Measurements from ENCODE around the gene TTLL9. TPM values are rescaled to one million over a fixed set of nuclear protein-coding genes. Genes with fewer than 3 reads are reported as not detected.

TTLL9 gene
- polyA plus RNA-seq, 1 experiment: 0.11 TPM

GRCh38 chr20:31868853-31869672 lies 1.4 kb upstream of the TTLL9 start:
- CTCF ChIA-PET: interaction anchor here (1.2 to 2.5 kb wide), 3 partner anchors 16 to 222 kb away, joined by 3 to 16 read pairs (median 4); no protein-coding TSS in a partner anchor
- Histone ChIP-seq H3K27me3 (ENCODE audit: control insufficient read depth, insufficient read depth, low read length) (peaks cover 37% of the 10 kb centered on the region), H3K4me3 (ENCODE audit: low read depth, low read length) (no peak overlapping the region), H3K36me3 (ENCODE audit: control insufficient read depth, insufficient read depth, low read length) (no peaks in the 10 kb centered on the region)
- DNase-seq (ENCODE audit: low read depth): no peak
- TF ChIP-seq CTCF (IDR thresholded peaks at IDR 0.05; ENCODE audit: insufficient read depth, low read depth, low read length): no peak
- POLR2A ChIA-PET: no interaction called here

GRCh38 chr20:31869673-31869941 lies 827 bp upstream of the TTLL9 start:
- no peak overlapping the region for H3K4me3 ChIP-seq (ENCODE audit: low read depth, low read length)
- ChIA-PET POLR2A (no interaction called here), CTCF (interaction anchor here (1.4 kb wide), 1 partner anchor 163 kb away, joined by 3 read pairs; no protein-coding TSS in a partner anchor)
- H3K36me3 ChIP-seq (ENCODE audit: control insufficient read depth, insufficient read depth, low read length): no peaks in the 10 kb centered on the region
- TF ChIP-seq CTCF (IDR thresholded peaks at IDR 0.05; ENCODE audit: insufficient read depth, low read depth, low read length): no peak
- no peak for DNase-seq (ENCODE audit: low read depth)
- peaks cover 36% of the 10 kb centered on the region for H3K27me3 ChIP-seq (ENCODE audit: control insufficient read depth, insufficient read depth, low read length)

DNA sequence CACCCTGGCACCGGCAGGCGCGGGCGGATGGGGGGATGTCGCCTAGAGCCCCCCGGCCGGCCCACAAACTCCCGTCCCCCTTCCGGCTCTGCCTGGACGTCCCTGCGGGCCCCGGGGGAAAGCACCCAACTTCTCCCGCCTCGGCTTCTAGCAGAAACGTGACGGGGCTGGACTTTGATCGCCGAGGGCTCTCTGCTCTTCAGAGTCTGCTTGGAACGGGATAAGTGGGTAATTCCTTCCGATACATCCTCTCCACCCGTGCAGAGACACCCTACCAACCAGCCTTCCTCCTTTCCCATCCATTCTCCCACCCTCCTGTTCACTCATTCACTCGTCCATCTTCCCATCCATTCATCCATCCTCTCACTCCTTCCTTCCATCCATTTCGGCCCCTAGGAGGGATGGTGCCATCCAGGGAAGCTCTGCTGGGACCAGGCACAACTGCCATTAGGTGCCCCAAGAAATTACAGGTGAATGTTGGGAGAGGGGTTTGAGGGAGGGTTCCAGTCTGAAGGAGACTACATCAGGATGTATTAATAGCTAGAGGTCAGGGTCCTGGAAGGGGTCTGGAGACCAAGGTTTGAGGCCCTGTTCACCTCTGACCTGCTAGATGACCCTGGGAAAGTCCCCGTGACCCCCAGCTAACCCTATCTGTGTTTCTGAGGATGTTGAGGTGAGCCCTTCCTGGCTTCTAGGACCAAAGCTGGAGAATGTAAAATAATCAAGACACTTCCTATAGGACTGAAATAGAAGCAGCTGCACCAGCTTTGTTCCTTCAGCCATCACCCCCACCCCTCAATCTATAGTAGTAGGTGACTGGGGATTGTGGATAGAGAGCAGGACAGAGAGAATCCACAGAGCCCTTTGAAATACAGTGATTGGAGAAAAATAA lies 538 bp downstream of the TTLL9 start:
- no peaks in the 10 kb centered on the region for H3K36me3 ChIP-seq (ENCODE audit: control insufficient read depth, insufficient read depth, low read length)
- CTCF ChIA-PET: interaction anchor here (0.8 to 2.9 kb wide), 5 partner anchors 11 to 48 kb away, joined by 3 to 8 read pairs (median 5); no protein-coding TSS in a partner anchor
- no peak for DNase-seq (ENCODE audit: low read depth)
- TF ChIP-seq CTCF (IDR thresholded peaks at IDR 0.05; ENCODE audit: insufficient read depth, low read depth, low read length): no peak
- H3K4me3 ChIP-seq (ENCODE audit: low read depth, low read length): no peak overlapping the region; the same call in 1 of the 2 replicates
- peaks cover 33% of the 10 kb centered on the region for H3K27me3 ChIP-seq (ENCODE audit: control insufficient read depth, insufficient read depth, low read length)
- POLR2A ChIA-PET: no interaction called here

GRCh38 chr20:31871618-31871954 lies 1.2 kb downstream of the TTLL9 start:
- Histone ChIP-seq H3K36me3 (ENCODE audit: control insufficient read depth, insufficient read depth, low read length) (no peaks in the 10 kb centered on the region), H3K27me3 (ENCODE audit: control insufficient read depth, insufficient read depth, low read length) (peaks cover 31% of the 10 kb centered on the region), H3K4me3 (ENCODE audit: low read depth, low read length) (no peak overlapping the region)
- CTCF ChIA-PET: interaction anchor here (0.8 to 2.9 kb wide), 5 partner anchors 11 to 48 kb away, joined by 3 to 8 read pairs (median 5); no protein-coding TSS in a partner anchor
- DNase-seq (ENCODE audit: low read depth): no peak
- no peak for TF ChIP-seq CTCF (IDR thresholded peaks at IDR 0.05; ENCODE audit: insufficient read depth, low read depth, low read length)
- POLR2A ChIA-PET: interaction anchor here (0.7 kb wide), 1 partner anchor 86 kb away, joined by 3 read pairs; no protein-coding TSS in a partner anchor

- TF ChIP-seq CTCF (IDR thresholded peaks at IDR 0.05; ENCODE audit: insufficient read depth, low read depth, low read length): no peak
- POLR2A ChIA-PET: interaction anchor here (0.7 kb wide), 1 partner anchor 85 kb away, joined by 3 read pairs; no protein-coding TSS in a partner anchor
- H3K27me3 ChIP-seq (ENCODE audit: control insufficient read depth, insufficient read depth, low read length): peaks cover 31% of the 10 kb centered on the region
Measured at GRCh38 chr20:31872406-31872805, 2.0 kb downstream of the TTLL9 start.

More at GRCh38 chr20:31872406-31872805, 2.0 kb downstream of the TTLL9 start:
- no peak for DNase-seq (ENCODE audit: low read depth)
- CTCF ChIA-PET: interaction anchor here (1.7 to 2.9 kb wide), 3 partner anchors 18 to 49 kb away, joined by 5 to 8 read pairs (median 6); no protein-coding TSS in a partner anchor
- Histone ChIP-seq H3K36me3 (ENCODE audit: control insufficient read depth, insufficient read depth, low read length) (no peaks in the 10 kb centered on the region), H3K4me3 (ENCODE audit: low read depth, low read length) (no peak overlapping the region)

All from BJ (cell line).